Panc1 (cell line): ENCODE data around the gene NCAM1. TPM values are rescaled to one million over a fixed set of nuclear protein-coding genes. Genes with fewer than 3 reads are reported as not detected.

Source experiments
- ATAC-seq: fragments of 200-7000 bp; cut with Tn5 transposase; 2 replicates; pipeline ENCODE4 v1.9.1; 2020; ENCODE audit warnings: mild to moderate bottlenecking, moderate library complexity
- BruUV-seq: library from RNA; stranded (reverse); fragments of 400-500 nt; replicated peaks from 2 replicates; lab custom pipeline; 2021; lab: Mats Ljungman, UMichigan
- CTCF ChIA-PET: fragments of 300-600 bp; sonication (Branson Sonifier 250); formaldehyde crosslinking; loops from one replicate; lab custom pipeline; 2022; ENCODE audit warnings: antibody characterized with exemption; lab: Charles Lee
- POLR2A ChIA-PET: fragments of 300-600 bp; sonication (Branson Sonifier 250); formaldehyde crosslinking; loops from one replicate; lab custom pipeline; 2022; ENCODE audit warnings: antibody characterized with exemption; lab: Charles Lee
- DNase-seq: peaks from one replicate; pipeline ENCODE4 v3.0.0-alpha.2; 2010; ENCODE audit warnings: low read depth, low spot score
- H3K27ac ChIP-seq: 2 replicates; pipeline ENCODE4 v1.5.1; 2011; ENCODE audit warnings: mild to moderate bottlenecking, low read length, inconsistent platforms
- H3K27me3 ChIP-seq: fragments of 200-500 bp; sonication (Bioruptor generic); 2 replicates; pipeline ENCODE4 v1.6.0; 2014; ENCODE audit warnings: low read length, inconsistent platforms; ENCODE audit not compliant: control insufficient read depth, insufficient read depth
- H3K36me3 ChIP-seq: fragments of 200-500 bp; sonication (Bioruptor generic); 2 replicates; pipeline ENCODE4 v1.5.1; 2014; ENCODE audit warnings: inconsistent platforms, mild to moderate bottlenecking, low read length, moderate library complexity; ENCODE audit not compliant: control insufficient read depth, insufficient read depth
- H3K4me1 ChIP-seq: 2 replicates; pipeline ENCODE4 v1.5.1; 2011; ENCODE audit warnings: inconsistent platforms, mild to moderate bottlenecking, low read length, moderate library complexity; ENCODE audit not compliant: control insufficient read depth, insufficient read depth
- H3K4me3 ChIP-seq, 2 experiments: 2 replicates each; pipeline ENCODE4 v1.5.1; 2011 to 2012; ENCODE audit warnings: low read depth in 2 of 2, low read length in 2 of 2, mild to moderate bottlenecking in 2 of 2, inconsistent platforms in 1 of 2, moderate library complexity in 1 of 2
- H3K9me3 ChIP-seq: fragments of 200-500 bp; sonication (Bioruptor generic); 2 replicates; pipeline ENCODE4 v1.5.1; 2014; ENCODE audit warnings: low read depth, mild to moderate bottlenecking, inconsistent platforms, low read length, moderate library complexity; ENCODE audit not compliant: control insufficient read depth, insufficient read depth
- POLR2AphosphoS5 ChIP-seq: IDR thresholded peaks from 2 replicates; pipeline ENCODE4 v1.6.1; 2012; ENCODE audit warnings: mild to moderate bottlenecking, low read depth, low read length, moderate library complexity
- SIN3A ChIP-seq: IDR thresholded peaks from 2 replicates; pipeline ENCODE4 v1.6.1; 2012; ENCODE audit warnings: low read depth, mild to moderate bottlenecking, low read length, moderate library complexity, borderline replicate concordance; ENCODE audit not compliant: insufficient read depth
- TCF7L2 ChIP-seq: IDR thresholded peaks from 2 replicates; pipeline ENCODE4 v1.6.1; 2011; ENCODE audit warnings: mild to moderate bottlenecking, low read depth, low read length, inconsistent platforms
- in situ Hi-C: cut with HindIII; loops from 2 replicates; pipeline ENCODE4 v1.10.0; 2016; ENCODE audit warnings: low sequenced_read_pairs, low pct_unique_long_range_greater_than_20kb
- intact Hi-C: fragments of 100-400 bp; cut with micrococcal nuclease; formaldehyde crosslinking; loops from one replicate; pipeline ENCODE4 v1.10.0; 2022; ENCODE audit not compliant: unreplicated experiment
- total RNA-seq: library from RNA; stranded (reverse); gene quantifications from one replicate; pipeline ENCODE4 v1.2.1, GENCODE V29; 2021; ENCODE audit not compliant: unreplicated experiment
- TF ChIP-seq, protein P1 (sequence below): fragments of 450-650 bp; IDR thresholded peaks from 2 replicates; pipeline ENCODE4 v1.5.1; 2017; ENCODE audit warnings: mild to moderate bottlenecking
- TF ChIP-seq, protein P2 (sequence below), 2 experiments: IDR thresholded peaks; 2 replicates each; pipeline ENCODE4 v1.6.1; 2011 to 2012; ENCODE audit warnings: low read depth in 2 of 2, control low read depth in 1 of 2, low read length in 1 of 2, mild to moderate bottlenecking in 1 of 2, moderate library complexity in 1 of 2; ENCODE audit not compliant: insufficient read depth in 1 of 2

NCAM1 gene
- total RNA-seq, 1 experiment from 2014 or later, result 0.18 TPM

DNA sequence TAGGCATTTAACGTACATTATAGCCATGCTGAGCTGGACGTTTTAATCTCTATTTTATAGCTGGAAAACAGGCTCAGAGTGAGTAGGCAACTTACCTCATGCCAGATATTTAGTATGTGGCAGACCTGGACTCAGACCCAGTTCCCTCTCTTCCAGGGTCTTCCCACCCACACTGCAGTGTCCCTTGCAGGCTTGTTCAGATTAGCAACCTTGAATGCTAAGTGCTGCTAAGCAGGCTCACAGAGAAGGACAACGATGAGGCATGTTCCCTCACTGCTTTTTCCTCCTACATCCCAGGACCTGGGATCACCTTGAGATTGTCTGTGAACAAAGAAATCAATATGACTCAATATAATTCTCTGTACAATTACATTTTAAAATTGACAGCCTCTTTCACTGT is 65.6 kb downstream of the NCAM1 start:
- no peaks in the 10 kb centered on the region for H3K9me3 ChIP-seq
- no peak overlapping the region for H3K27ac ChIP-seq
- H3K4me3 ChIP-seq, result no peak overlapping the region
- no TSS peak for BruUV-seq
- no peaks in the 10 kb centered on the region for H3K4me1 ChIP-seq
- H3K27me3 ChIP-seq, result peaks cover 18% of the 10 kb centered on the region
- ChIA-PET POLR2A (no interaction called here), CTCF (interaction anchor here (0.6 kb wide), 1 partner anchor 321 kb away, joined by 4 read pairs; no protein-coding TSS in a partner anchor)
- TF ChIP-seq, protein P1, sequence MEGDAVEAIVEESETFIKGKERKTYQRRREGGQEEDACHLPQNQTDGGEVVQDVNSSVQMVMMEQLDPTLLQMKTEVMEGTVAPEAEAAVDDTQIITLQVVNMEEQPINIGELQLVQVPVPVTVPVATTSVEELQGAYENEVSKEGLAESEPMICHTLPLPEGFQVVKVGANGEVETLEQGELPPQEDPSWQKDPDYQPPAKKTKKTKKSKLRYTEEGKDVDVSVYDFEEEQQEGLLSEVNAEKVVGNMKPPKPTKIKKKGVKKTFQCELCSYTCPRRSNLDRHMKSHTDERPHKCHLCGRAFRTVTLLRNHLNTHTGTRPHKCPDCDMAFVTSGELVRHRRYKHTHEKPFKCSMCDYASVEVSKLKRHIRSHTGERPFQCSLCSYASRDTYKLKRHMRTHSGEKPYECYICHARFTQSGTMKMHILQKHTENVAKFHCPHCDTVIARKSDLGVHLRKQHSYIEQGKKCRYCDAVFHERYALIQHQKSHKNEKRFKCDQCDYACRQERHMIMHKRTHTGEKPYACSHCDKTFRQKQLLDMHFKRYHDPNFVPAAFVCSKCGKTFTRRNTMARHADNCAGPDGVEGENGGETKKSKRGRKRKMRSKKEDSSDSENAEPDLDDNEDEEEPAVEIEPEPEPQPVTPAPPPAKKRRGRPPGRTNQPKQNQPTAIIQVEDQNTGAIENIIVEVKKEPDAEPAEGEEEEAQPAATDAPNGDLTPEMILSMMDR, result no peak
- TF ChIP-seq, protein P2, sequence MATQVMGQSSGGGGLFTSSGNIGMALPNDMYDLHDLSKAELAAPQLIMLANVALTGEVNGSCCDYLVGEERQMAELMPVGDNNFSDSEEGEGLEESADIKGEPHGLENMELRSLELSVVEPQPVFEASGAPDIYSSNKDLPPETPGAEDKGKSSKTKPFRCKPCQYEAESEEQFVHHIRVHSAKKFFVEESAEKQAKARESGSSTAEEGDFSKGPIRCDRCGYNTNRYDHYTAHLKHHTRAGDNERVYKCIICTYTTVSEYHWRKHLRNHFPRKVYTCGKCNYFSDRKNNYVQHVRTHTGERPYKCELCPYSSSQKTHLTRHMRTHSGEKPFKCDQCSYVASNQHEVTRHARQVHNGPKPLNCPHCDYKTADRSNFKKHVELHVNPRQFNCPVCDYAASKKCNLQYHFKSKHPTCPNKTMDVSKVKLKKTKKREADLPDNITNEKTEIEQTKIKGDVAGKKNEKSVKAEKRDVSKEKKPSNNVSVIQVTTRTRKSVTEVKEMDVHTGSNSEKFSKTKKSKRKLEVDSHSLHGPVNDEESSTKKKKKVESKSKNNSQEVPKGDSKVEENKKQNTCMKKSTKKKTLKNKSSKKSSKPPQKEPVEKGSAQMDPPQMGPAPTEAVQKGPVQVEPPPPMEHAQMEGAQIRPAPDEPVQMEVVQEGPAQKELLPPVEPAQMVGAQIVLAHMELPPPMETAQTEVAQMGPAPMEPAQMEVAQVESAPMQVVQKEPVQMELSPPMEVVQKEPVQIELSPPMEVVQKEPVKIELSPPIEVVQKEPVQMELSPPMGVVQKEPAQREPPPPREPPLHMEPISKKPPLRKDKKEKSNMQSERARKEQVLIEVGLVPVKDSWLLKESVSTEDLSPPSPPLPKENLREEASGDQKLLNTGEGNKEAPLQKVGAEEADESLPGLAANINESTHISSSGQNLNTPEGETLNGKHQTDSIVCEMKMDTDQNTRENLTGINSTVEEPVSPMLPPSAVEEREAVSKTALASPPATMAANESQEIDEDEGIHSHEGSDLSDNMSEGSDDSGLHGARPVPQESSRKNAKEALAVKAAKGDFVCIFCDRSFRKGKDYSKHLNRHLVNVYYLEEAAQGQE (IDR thresholded peaks at IDR 0.05; ENCODE audit: insufficient read depth in 1 of 2, low read depth in 2 of 2, low read length in 1 of 2), result no peak
- TF ChIP-seq POLR2AphosphoS5 (no peak), SIN3A (no peak), TCF7L2 (no peak)
- ATAC-seq (no peak), DNase-seq (no peak)
- no peaks in the 10 kb centered on the region for H3K36me3 ChIP-seq
- intact Hi-C loops, result no loop called here
- in situ Hi-C loops, result no loop called here

DNA sequence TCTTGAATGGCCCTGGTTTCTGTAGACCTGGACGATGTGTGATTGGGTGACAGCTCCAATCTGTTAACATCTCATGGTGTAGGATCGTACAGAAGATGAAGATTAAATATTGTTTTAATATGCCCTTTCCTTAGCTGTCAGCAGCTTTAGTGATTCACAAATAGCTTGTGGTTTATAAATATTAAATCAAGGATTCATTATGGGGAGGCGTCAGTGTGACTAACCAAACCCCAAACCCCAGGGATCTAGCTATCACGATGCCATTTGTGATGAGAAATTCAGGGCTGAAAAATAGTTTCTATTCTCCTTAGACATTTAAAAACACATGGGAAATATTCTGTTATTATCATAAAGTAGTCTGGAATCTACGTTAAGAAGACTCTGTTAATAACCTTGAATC is 73.4 kb downstream of the NCAM1 start:
- no peak overlapping the region for H3K27ac ChIP-seq
- in situ Hi-C loops (no loop called here), intact Hi-C loops (no loop called here)
- CTCF ChIA-PET, result no interaction called here
- POLR2A ChIA-PET, result no interaction called here
- H3K4me1 ChIP-seq, result no peaks in the 10 kb centered on the region
- no peak for TF ChIP-seq POLR2AphosphoS5
- TF ChIP-seq SIN3A, result no peak
- TF ChIP-seq, protein P1, result no peak
- TF ChIP-seq, protein P2 (IDR thresholded peaks at IDR 0.05; ENCODE audit: insufficient read depth in 1 of 2, low read depth in 2 of 2, low read length in 1 of 2), result no peak
- TF ChIP-seq TCF7L2, result no peak
- no peaks in the 10 kb centered on the region for H3K27me3 ChIP-seq
- H3K4me3 ChIP-seq, result no peak overlapping the region
- H3K36me3 ChIP-seq, result no peaks in the 10 kb centered on the region
- no TSS peak for BruUV-seq
- DNase-seq (no peak), ATAC-seq (no peak)
- H3K9me3 ChIP-seq, result no peaks in the 10 kb centered on the region
